Mucosa of rectum (tissue), 2 donors: ENCODE results near the gene KRT25.

Source experiments
- H3K27ac ChIP-seq, 2 donors: one replicate each; pipeline ENCODE4 v1.7.0; 2013; ENCODE audit warnings: inconsistent platforms in 2 of 2, low read depth in 2 of 2, low read length in 2 of 2
- H3K27me3 ChIP-seq, 2 donors: one replicate each; pipeline ENCODE4 v1.7.0; 2013; ENCODE audit warnings: low read length in 2 of 2; ENCODE audit not compliant: control insufficient read depth in 2 of 2, insufficient read depth in 2 of 2
- H3K36me3 ChIP-seq, 2 donors: one replicate each; pipeline ENCODE4 v1.7.0; 2013; ENCODE audit warnings: low read length in 2 of 2; ENCODE audit not compliant: control insufficient read depth in 2 of 2, insufficient read depth in 2 of 2
- H3K4me1 ChIP-seq, 2 donors: one replicate each; pipeline ENCODE4 v1.7.0; 2013; ENCODE audit warnings: low read length in 2 of 2, mild to moderate bottlenecking in 1 of 2; ENCODE audit not compliant: control insufficient read depth in 2 of 2, insufficient read depth in 2 of 2
- H3K4me3 ChIP-seq, 2 donors: one replicate each; pipeline ENCODE4 v1.7.0; 2013; ENCODE audit warnings: low read length in 2 of 2
- H3K9ac ChIP-seq, 2 donors: one replicate each; pipeline ENCODE4 v1.7.0; 2013; ENCODE audit warnings: low read length in 2 of 2, low read depth in 1 of 2, mild to moderate bottlenecking in 1 of 2
- H3K9me3 ChIP-seq, 2 donors: one replicate each; pipeline ENCODE4 v1.7.0; 2013; ENCODE audit warnings: low read length in 2 of 2; ENCODE audit not compliant: control insufficient read depth in 2 of 2
- donor health status: healthy.
- donor health status: Normal muscosa, but diverticular disease.

The KRT25 gene, protein sequence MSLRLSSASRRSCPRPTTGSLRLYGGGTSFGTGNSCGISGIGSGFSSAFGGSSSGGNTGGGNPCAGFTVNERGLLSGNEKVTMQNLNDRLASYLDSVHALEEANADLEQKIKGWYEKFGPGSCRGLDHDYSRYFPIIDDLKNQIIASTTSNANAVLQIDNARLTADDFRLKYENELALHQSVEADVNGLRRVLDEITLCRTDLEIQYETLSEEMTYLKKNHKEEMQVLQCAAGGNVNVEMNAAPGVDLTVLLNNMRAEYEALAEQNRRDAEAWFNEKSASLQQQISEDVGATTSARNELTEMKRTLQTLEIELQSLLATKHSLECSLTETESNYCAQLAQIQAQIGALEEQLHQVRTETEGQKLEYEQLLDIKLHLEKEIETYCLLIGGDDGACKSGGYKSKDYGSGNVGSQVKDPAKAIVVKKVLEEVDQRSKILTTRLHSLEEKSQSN

DNA sequence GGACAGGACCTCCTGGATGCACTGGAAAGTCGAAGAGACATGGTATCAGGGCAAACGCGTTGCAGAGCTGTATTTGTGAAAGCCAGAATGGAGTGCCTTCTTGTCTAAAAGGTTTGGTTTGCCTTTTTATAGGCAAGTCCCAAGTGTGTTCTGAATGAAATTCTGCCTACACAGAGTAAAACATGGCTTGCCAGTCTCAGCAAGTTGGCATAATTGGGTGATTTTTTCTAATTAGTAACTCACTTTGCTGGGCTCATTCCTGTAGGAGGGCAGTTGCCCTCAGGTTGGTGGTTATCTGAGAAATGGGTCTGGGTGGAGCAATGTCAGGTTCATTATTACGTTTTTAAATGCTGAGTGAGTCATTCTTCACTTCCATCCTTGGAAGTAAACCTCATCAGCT, at the start of gene KRT25:
TSS of gene KRT25 (minus strand) at position 101 of the 400 bp plus-strand sequence. CDS start at position 41, 60 bp downstream.
- Histone ChIP-seq H3K4me3 (no peak within 1 kb of the TSS), H3K27me3 (peaks cover 0 to 5% of the 10 kb centered on the region in 2 donors), H3K9ac (no peak within 1 kb of the TSS)

DNA sequence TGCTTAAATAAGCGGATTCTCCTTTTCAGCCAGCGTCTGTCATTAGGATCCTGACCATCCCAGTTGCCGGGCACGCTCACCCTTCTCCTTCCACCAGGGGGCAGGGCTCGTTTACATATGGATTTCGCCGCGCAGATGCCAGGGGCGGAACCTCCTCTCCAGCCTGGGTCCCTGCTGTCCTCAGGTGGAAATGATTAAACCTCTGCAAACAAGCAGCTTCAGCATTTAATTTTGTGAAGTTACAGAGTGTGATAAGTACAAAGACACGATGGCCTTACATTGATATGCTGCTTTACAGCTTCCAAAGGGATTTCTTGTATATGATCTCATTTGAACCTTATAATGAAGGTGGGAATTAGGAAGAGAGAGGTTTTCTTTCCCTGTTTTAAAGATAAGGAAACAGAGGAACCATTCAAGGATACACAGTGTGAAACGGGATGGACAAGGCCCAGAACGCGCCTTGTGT, 48.5 kb upstream of the KRT25 start:
- H3K27me3 ChIP-seq: peaks cover 18 to 21% of the 10 kb centered on the region in 2 donors
- H3K9ac ChIP-seq: no peak overlapping the region
- H3K36me3 ChIP-seq: no peaks in the 10 kb centered on the region
- H3K4me3 ChIP-seq: no peak overlapping the region
- H3K9me3 ChIP-seq: no peaks in the 10 kb centered on the region
- H3K27ac ChIP-seq: no peak overlapping the region
- no peaks in the 10 kb centered on the region for H3K4me1 ChIP-seq

More for the DNA sequence above, at the start of gene KRT25:
- H3K36me3 ChIP-seq: no peaks in the 10 kb centered on the region
- H3K4me1 ChIP-seq: no peaks in the 10 kb centered on the region
- H3K9me3 ChIP-seq: peaks cover 4 to 5% of the 10 kb centered on the region in 2 donors
- no peak within 1 kb of the TSS for H3K27ac ChIP-seq

DNA sequence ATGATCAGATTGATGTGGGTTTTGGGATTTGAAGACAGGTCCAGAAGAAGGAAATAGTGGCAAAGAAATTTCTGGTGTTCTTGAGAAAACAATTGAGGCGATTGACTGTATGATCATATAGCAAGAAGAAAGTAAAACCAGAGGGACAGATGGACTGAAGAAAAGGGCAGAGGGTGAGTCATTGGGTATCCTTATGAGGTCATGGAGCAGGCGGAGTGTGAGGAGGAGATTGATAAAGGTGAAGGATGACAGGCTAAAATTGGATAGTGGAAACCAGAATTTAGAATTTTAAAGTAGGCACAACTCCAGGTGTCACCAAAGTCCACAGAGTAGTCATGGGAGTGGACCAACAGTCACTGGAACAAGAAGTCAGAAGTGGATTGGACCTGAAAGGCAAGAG, 46.0 kb upstream of the KRT25 start:
- Histone ChIP-seq H3K4me3 (no peak overlapping the region), H3K4me1 (no peaks in the 10 kb centered on the region), H3K27ac (no peak overlapping the region), H3K36me3 (no peaks in the 10 kb centered on the region), H3K9ac (no peak overlapping the region), H3K9me3 (no peaks in the 10 kb centered on the region), H3K27me3 (peaks cover 13 to 24% of the 10 kb centered on the region in 2 donors)

DNA sequence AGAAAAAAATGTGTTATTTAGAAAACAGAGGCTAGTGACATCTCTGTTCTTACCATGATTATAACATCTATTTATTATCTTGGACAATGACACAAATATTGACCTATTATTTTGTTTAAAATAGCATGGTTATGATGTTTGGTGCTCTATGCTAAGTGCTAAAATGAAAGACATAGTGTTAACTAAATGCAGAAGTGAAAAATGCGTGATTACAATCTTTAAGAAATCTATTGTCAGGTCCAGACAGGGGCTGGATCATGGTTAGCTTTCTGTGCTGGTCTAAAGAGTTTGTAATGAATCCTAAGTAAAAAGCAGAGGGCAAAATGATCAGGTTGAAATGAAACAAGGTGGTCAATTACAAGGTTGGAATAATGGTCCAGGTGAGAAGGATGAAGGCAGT, 45.2 kb upstream of the KRT25 start:
- no peaks in the 10 kb centered on the region for H3K9me3 ChIP-seq
- no peak overlapping the region for H3K9ac ChIP-seq
- no peak overlapping the region for H3K27ac ChIP-seq
- H3K27me3 ChIP-seq: peaks cover 10 to 24% of the 10 kb centered on the region in 2 donors
- no peak overlapping the region for H3K4me3 ChIP-seq
- no peaks in the 10 kb centered on the region for H3K4me1 ChIP-seq
- no peaks in the 10 kb centered on the region for H3K36me3 ChIP-seq

DNA sequence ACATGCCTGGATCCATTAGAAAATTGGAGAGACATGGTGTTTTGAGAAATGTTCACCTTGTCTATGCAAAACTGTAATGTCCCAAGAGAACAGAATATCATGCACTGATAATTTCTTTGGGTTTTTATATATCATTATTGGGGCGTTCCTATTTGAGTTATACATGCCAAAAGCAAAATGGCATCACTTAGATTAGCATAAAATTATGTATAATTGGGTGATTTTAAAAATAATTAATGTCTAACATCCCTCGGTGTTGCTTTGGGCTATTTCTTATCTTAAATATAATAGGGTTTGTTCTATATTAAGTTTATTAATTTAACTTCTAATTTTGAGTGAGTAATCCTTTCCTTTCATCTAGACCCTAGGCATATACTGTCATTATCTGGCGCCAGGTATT, 44.7 kb upstream of the KRT25 start, which contains the start of gene KRT28:
TSS of gene KRT28 (minus strand) at position 101 of the 400 bp plus-strand sequence. CDS start at position 35, 66 bp downstream.
- peaks cover 5 to 24% of the 10 kb centered on the region in 2 donors for H3K27me3 ChIP-seq
- H3K9ac ChIP-seq: no peak within 1 kb of the TSS
- H3K4me1 ChIP-seq: no peaks in the 10 kb centered on the region
- H3K4me3 ChIP-seq: no peak within 1 kb of the TSS
- H3K9me3 ChIP-seq: no peaks in the 10 kb centered on the region
- H3K27ac ChIP-seq: no peak within 1 kb of the TSS
- no peaks in the 10 kb centered on the region for H3K36me3 ChIP-seq

DNA sequence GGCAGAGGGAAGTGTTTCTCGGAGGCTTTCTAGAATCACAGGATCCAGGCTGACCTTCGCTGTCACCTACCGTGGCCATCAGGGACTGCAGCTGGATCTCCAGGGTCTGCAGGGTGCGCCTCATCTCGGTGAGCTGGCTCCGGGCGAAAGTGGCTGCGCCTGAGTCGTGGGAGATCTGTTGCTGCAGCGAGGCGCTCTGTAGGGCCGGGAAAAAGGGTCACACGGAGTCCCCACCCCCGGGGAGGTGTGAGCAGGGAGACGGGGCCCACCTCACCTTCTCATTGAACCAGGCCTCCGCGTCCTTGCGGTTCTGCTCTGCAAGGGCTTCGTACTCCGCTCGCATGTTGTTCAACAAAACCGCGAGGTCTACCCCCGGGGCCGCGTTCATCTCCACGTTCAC, 41.7 kb upstream of the KRT25 start:
- Histone ChIP-seq H3K4me1 (no peaks in the 10 kb centered on the region), H3K9ac (no peak overlapping the region), H3K27me3 (peaks cover 7 to 24% of the 10 kb centered on the region in 2 donors), H3K9me3 (no peaks in the 10 kb centered on the region), H3K4me3 (no peak overlapping the region), H3K36me3 (no peaks in the 10 kb centered on the region), H3K27ac (no peak overlapping the region)

DNA sequence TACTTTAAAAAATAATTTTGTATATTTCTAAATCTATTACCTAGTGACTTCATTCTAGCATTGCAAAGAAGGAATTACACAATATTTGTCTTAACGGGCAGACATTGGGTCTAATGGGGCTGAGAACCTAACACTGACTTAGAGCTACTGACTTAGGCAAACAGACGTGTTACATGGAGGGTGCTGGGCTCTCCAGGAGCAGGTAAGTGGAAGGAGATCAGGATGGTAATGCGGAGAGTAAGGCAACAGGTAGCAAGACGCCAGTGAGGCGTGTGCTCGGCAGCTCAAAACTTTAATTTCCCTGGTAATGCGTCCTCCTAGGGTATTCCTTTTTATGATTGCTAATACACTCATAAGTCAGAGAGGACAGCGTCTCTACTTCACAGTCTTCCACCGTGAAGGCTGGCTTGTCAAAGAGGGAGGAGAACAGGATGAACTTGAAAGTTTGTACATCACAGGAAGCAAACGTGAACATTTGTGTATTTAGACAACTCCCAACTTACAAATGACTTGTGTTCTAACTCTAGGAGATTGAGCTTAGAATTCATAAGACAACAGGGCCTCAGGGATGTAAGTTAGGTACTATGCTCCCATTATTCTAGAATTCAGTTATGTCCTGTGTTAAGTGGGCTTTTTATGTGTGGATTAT, 40.0 kb upstream of the KRT25 start:
- H3K4me1 ChIP-seq: no peaks in the 10 kb centered on the region
- no peak overlapping the region for H3K4me3 ChIP-seq
- peaks cover 7 to 19% of the 10 kb centered on the region in 2 donors for H3K27me3 ChIP-seq
- no peak overlapping the region for H3K27ac ChIP-seq
- H3K36me3 ChIP-seq: no peaks in the 10 kb centered on the region
- no peaks in the 10 kb centered on the region for H3K9me3 ChIP-seq
- H3K9ac ChIP-seq: no peak overlapping the region

DNA sequence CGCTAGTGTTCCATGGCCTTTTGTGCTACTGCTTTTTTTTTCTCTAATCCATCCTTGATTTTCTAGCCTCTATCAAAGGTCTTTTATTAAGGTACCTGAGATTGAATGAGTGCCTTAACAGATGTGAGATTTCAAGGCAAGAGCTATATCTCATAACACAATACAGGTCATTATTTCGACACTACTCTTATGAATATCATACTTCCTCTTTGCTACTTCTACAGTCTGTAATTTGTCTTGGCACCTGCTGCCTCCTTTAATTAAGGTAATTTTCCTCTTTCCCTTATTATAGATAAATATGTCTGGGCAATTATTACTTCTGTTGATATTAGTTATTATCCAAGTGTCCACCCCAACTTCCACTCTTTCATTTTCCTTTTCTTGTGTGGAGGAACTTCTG, 39.3 kb upstream of the KRT25 start:
- no peak overlapping the region for H3K27ac ChIP-seq
- no peak overlapping the region for H3K9ac ChIP-seq
- H3K4me1 ChIP-seq: no peaks in the 10 kb centered on the region
- H3K27me3 ChIP-seq: peaks cover 6 to 15% of the 10 kb centered on the region in 2 donors
- no peaks in the 10 kb centered on the region for H3K9me3 ChIP-seq
- no peak overlapping the region for H3K4me3 ChIP-seq
- H3K36me3 ChIP-seq: no peaks in the 10 kb centered on the region

DNA sequence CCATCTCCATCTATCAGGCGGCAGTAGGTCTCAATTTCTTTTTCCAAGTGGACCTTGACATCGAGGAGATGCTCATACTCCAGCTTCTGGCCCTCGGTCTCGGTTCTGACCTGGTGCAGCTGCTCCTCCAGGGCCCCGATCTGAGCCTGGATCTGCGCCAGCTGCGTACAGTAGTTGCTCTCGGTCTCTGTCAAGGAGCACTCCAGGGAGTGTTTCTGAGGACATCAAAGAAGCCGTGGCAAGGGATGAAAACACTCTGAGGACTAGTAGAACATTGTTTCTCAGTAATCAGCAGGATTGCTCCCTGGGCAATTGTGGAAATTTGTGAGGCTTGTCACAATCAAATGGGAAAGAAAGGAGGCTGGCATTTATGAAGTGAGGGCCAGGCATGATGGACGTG, 38.7 kb upstream of the KRT25 start:
- H3K4me1 ChIP-seq: no peaks in the 10 kb centered on the region
- H3K9me3 ChIP-seq: no peaks in the 10 kb centered on the region
- H3K9ac ChIP-seq: no peak overlapping the region
- H3K36me3 ChIP-seq: no peaks in the 10 kb centered on the region
- peaks cover 3 to 12% of the 10 kb centered on the region in 2 donors for H3K27me3 ChIP-seq
- no peak overlapping the region for H3K4me3 ChIP-seq
- H3K27ac ChIP-seq: no peak overlapping the region

DNA sequence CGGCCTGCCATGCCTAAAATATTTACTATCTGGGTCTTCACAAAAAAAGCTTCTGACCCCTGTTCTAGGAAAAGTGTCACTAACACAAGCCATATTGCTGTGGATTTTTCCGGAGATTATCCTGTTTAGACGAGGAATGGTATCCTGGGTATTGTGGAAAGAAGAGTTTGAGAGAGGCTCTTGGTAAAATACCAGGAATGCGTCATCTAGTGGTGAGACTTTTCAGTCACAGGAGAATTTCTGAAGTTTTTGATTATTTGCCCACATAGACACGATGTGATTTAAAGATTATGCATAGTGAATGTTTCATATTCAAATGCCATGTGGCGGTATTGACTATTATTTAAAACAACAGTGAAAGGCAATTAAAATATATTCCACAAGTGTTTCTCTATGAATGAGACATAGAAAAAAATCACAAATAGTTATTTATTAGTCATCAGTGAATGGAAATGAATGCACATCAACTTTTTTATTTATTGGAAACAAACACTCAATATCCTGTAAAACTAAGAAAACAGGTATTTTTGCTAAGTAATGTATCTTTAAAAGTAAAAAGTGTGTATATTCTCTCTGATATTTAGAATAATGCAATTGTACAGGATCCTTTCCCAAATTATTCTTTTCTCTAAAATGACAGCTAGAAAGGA, 36.8 kb upstream of the KRT25 start:
- no peaks in the 10 kb centered on the region for H3K4me1 ChIP-seq
- no peaks in the 10 kb centered on the region for H3K9me3 ChIP-seq
- H3K36me3 ChIP-seq: no peaks in the 10 kb centered on the region
- no peak overlapping the region for H3K27ac ChIP-seq
- peaks cover 3 to 5% of the 10 kb centered on the region in 2 donors for H3K27me3 ChIP-seq
- H3K4me3 ChIP-seq: no peak overlapping the region
- no peak overlapping the region for H3K9ac ChIP-seq
